Measurements from ENCODE around the gene SRRD. TPM values are rescaled to one million over a fixed set of nuclear protein-coding genes. Genes with fewer than 3 reads are reported as not detected.
A peak's percentile ranks its signal among the peaks of the same experiment; 100 is the strongest.

SRRD gene
- total and polyA plus RNA-seq, 2 experiments from 2014 or later: 29.5 to 31.2 TPM

GRCh38 chr22:26529345-26529744, 45.7 kb downstream of the SRRD start:
- Histone ChIP-seq H3K4me1 (ENCODE audit: insufficient read depth) (peaks cover under 1% of the 10 kb centered on the region), H3K4me3 (no peak overlapping the region), H3K79me2 (no peaks in the 10 kb centered on the region), H3K36me3 (replicated peaks; ENCODE audit: insufficient read depth, low read depth) (no peaks in the 10 kb centered on the region), H3K9me3 (ENCODE audit: low read depth) (no peaks in the 10 kb centered on the region), H3K27me3 (no peaks in the 10 kb centered on the region), H3K27ac (no peak overlapping the region), H2AFZ (no peak overlapping the region), H4K20me1 (ENCODE audit: insufficient read depth, poor library complexity, severe bottlenecking) (no peaks in the 10 kb centered on the region), H3K4me2 (no peak overlapping the region), H3K9me2 (replicated peaks; ENCODE audit: insufficient read depth) (no peaks in the 10 kb centered on the region)
- 79% methylated on average over 2 of the region's 2 CpGs for WGBS (ENCODE audit: low lambda C conversion rate, missing lambda C conversion rate)
- DNase-seq (ENCODE audit: low spot score): no peak
- TF ChIP-seq, protein P1, sequence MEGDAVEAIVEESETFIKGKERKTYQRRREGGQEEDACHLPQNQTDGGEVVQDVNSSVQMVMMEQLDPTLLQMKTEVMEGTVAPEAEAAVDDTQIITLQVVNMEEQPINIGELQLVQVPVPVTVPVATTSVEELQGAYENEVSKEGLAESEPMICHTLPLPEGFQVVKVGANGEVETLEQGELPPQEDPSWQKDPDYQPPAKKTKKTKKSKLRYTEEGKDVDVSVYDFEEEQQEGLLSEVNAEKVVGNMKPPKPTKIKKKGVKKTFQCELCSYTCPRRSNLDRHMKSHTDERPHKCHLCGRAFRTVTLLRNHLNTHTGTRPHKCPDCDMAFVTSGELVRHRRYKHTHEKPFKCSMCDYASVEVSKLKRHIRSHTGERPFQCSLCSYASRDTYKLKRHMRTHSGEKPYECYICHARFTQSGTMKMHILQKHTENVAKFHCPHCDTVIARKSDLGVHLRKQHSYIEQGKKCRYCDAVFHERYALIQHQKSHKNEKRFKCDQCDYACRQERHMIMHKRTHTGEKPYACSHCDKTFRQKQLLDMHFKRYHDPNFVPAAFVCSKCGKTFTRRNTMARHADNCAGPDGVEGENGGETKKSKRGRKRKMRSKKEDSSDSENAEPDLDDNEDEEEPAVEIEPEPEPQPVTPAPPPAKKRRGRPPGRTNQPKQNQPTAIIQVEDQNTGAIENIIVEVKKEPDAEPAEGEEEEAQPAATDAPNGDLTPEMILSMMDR (IDR thresholded peaks at IDR 0.05; ENCODE audit: poor library complexity): no peak
- no peak for TF ChIP-seq EZH2 (IDR thresholded peaks at IDR 0.05; ENCODE audit: borderline replicate concordance)
- no peak for TF ChIP-seq EZH2phosphoT487 (IDR thresholded peaks at IDR 0.05; ENCODE audit: low read depth, severe bottlenecking, unreplicated experiment)

- 78% methylated on average over 7 of the region's 7 CpGs for WGBS (ENCODE audit: low lambda C conversion rate, missing lambda C conversion rate)
- Histone ChIP-seq H3K36me3 (replicated peaks; ENCODE audit: insufficient read depth, low read depth) (no peaks in the 10 kb centered on the region), H3K79me2 (no peaks in the 10 kb centered on the region), H3K4me1 (ENCODE audit: insufficient read depth) (peaks cover 3% of the 10 kb centered on the region), H4K20me1 (ENCODE audit: insufficient read depth, poor library complexity, severe bottlenecking) (no peaks in the 10 kb centered on the region), H3K9me2 (replicated peaks; ENCODE audit: insufficient read depth) (no peaks in the 10 kb centered on the region), H3K27me3 (no peaks in the 10 kb centered on the region), H3K27ac (peak overlapping the region; percentile 25), H3K4me3 (no peak overlapping the region), H3K9me3 (ENCODE audit: low read depth) (no peaks in the 10 kb centered on the region), H2AFZ (no peak overlapping the region), H3K4me2 (no peak overlapping the region)
- TF ChIP-seq, protein P1 (IDR thresholded peaks at IDR 0.05; ENCODE audit: poor library complexity): no peak
- TF ChIP-seq EZH2 (IDR thresholded peaks at IDR 0.05; ENCODE audit: borderline replicate concordance): no peak
- no peak for DNase-seq (ENCODE audit: low spot score)
Observed at GRCh38 chr22:26534171-26534855, 50.6 kb downstream of the SRRD start.

GRCh38 chr22:26534874-26535602, 51.4 kb downstream of the SRRD start:
- Histone ChIP-seq H3K9me2 (replicated peaks; ENCODE audit: insufficient read depth) (no peaks in the 10 kb centered on the region), H3K79me2 (no peaks in the 10 kb centered on the region), H3K27ac (no peak overlapping the region), H3K4me1 (ENCODE audit: insufficient read depth) (peaks cover 3% of the 10 kb centered on the region), H3K4me3 (no peak overlapping the region), H3K27me3 (no peaks in the 10 kb centered on the region), H3K9me3 (ENCODE audit: low read depth) (no peaks in the 10 kb centered on the region), H2AFZ (no peak overlapping the region), H4K20me1 (ENCODE audit: insufficient read depth, poor library complexity, severe bottlenecking) (no peaks in the 10 kb centered on the region), H3K36me3 (replicated peaks; ENCODE audit: insufficient read depth, low read depth) (no peaks in the 10 kb centered on the region), H3K4me2 (no peak overlapping the region)
- DNase-seq (ENCODE audit: low spot score): no peak
- 75% methylated on average over 13 of the region's 13 CpGs for WGBS (ENCODE audit: low lambda C conversion rate, missing lambda C conversion rate)
- no peak for TF ChIP-seq EZH2phosphoT487 (IDR thresholded peaks at IDR 0.05; ENCODE audit: low read depth, severe bottlenecking, unreplicated experiment)
- TF ChIP-seq, protein P1 (IDR thresholded peaks at IDR 0.05; ENCODE audit: poor library complexity): no peak
- TF ChIP-seq EZH2 (IDR thresholded peaks at IDR 0.05; ENCODE audit: borderline replicate concordance): no peak
